ENCODE measurements around the gene GPATCH1. TPM values are rescaled to one million over a fixed set of nuclear protein-coding genes. Genes with fewer than 3 reads are reported as not detected.

The GPATCH1 gene
- total and polyA plus RNA-seq, 2 of the 13 experiments (the other 11 are each of a cell fraction or from before 2014, with no cell fraction given) = 6.8 to 6.9 TPM

GRCh38 chr19:33064458-33064791 is 16.6 kb upstream of the GPATCH1 start (continued):
- TF ChIP-seq AKNA (CRISPR knock-in tag; IDR thresholded peaks at IDR 0.05; ENCODE audit: borderline replicate concordance) = no peak
- TF ChIP-seq, protein P1, sequence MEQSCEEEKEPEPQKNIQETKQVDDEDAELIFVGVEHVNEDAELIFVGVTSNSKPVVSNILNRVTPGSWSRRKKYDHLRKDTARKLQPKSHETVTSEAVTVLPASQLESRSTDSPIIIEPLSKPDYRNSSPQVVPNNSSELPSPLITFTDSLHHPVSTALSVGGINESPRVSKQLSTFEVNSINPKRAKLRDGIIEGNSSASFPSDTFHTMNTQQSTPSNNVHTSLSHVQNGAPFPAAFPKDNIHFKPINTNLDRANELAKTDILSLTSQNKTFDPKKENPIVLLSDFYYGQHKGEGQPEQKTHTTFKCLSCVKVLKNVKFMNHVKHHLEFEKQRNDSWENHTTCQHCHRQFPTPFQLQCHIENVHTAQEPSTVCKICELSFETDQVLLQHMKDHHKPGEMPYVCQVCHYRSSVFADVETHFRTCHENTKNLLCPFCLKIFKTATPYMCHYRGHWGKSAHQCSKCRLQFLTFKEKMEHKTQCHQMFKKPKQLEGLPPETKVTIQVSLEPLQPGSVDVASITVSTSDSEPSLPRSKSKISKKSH (CRISPR knock-in tag; IDR thresholded peaks at IDR 0.05; ENCODE audit: borderline replicate concordance) = no peak
- no peak for TF ChIP-seq THRA (CRISPR knock-in tag; IDR thresholded peaks at IDR 0.05; ENCODE audit: borderline replicate concordance)
- TF ChIP-seq PAXIP1 (CRISPR knock-in tag; conservative IDR thresholded peaks at IDR 0.05) = no peak
- no peak for TF ChIP-seq ZBTB37 (CRISPR knock-in tag; IDR thresholded peaks at IDR 0.05)
- TF ChIP-seq ZBTB42 (CRISPR knock-in tag; IDR thresholded peaks at IDR 0.05) = no peak; the same call in 1 of the 2 replicates
- peak; percentile 45 for TF ChIP-seq ZEB1 (IDR thresholded peaks at IDR 0.05; ENCODE audit: insufficient replicate concordance, low read depth)
- no peak for TF ChIP-seq ZFP37 (CRISPR knock-in tag; IDR thresholded peaks at IDR 0.05; ENCODE audit: borderline replicate concordance)
- no peak for TF ChIP-seq ZNF816 (CRISPR knock-in tag; IDR thresholded peaks at IDR 0.05; ENCODE audit: borderline replicate concordance)
- no peak for TF ChIP-seq FOXP1 (IDR thresholded peaks at IDR 0.05)
- TF ChIP-seq FOXP1 (CRISPR knock-in tag; IDR thresholded peaks at IDR 0.05) = no peak
- TF ChIP-seq ZNF569 (CRISPR knock-in tag; IDR thresholded peaks at IDR 0.05; ENCODE audit: borderline replicate concordance) = no peak
- TF ChIP-seq PATZ1 (CRISPR knock-in tag; IDR thresholded peaks at IDR 0.05) = peak; percentile 84
- TF ChIP-seq KLF12 (CRISPR knock-in tag; IDR thresholded peaks at IDR 0.05; ENCODE audit: borderline replicate concordance) = no peak
- no peak for TF ChIP-seq ZFP36L2 (CRISPR knock-in tag; IDR thresholded peaks at IDR 0.05)
